Bronchial epithelial cell (primary cell): ENCODE data around the gene ZNF57. TPM values are rescaled to one million over a fixed set of nuclear protein-coding genes. Genes with fewer than 3 reads are reported as not detected.

Experiments used
- DNase-seq: peaks from one replicate; pipeline ENCODE4 v3.0.0-alpha.2; 2010; ENCODE audit warnings: low read depth
- FAIRE-seq: peaks from 2 replicates; lab custom pipeline; 2011; peaks lifted over from hg19 to GRCh38; lab: Jason Lieb, UNC
- H3K27me3 ChIP-seq: 2 replicates; pipeline ENCODE4 v1.5.1; 2011; ENCODE audit warnings: low read length; ENCODE audit not compliant: control insufficient read depth, insufficient read depth
- H3K36me3 ChIP-seq: 2 replicates; pipeline ENCODE4 v1.5.1; 2011; ENCODE audit warnings: low read length; ENCODE audit not compliant: control insufficient read depth, insufficient read depth
- H3K4me3 ChIP-seq: 2 replicates; pipeline ENCODE4 v1.5.1; 2011; ENCODE audit warnings: mild to moderate bottlenecking, low read depth, low read length, control low read depth
- CTCF ChIP-seq: IDR thresholded peaks from 2 replicates; pipeline ENCODE4 v1.5.1; 2011; ENCODE audit warnings: mild to moderate bottlenecking, moderate library complexity, low read length, control low read depth, inconsistent platforms; ENCODE audit not compliant: insufficient read depth, severe bottlenecking
- total RNA-seq: library from RNA; depleted of rRNA; stranded (reverse); fragments of >200 nt; gene quantifications from 2 replicates; pipeline ENCODE4 v1.2.1, GENCODE V29; 2014

Gene ZNF57
- total RNA-seq, 1 donor from 2014 or later = 11.1 TPM

DNA sequence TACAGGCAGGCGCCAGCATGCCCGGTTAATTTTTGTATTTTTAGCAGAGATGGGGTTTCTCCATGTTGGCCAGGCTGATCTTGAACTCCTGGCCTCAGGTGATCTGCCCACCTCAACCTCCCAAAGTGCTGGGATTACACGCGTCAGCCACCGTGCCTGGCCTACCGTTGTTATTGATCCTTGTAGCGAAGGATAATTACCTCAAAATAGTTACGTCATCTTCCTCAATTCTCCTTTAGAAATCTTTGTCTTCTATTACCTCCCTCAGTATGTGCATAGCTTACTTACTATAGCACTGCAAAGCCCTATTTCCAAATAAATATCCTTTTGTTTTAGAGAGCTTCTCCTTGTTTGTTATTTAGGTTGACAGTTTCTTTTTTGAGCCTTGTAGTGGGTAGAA lies 67.2 kb downstream of the ZNF57 start:
- no peaks in the 10 kb centered on the region for H3K27me3 ChIP-seq
- FAIRE-seq = no peak
- TF ChIP-seq CTCF = no peak
- H3K4me3 ChIP-seq = no peak overlapping the region
- no peaks in the 10 kb centered on the region for H3K36me3 ChIP-seq
- DNase-seq = no peak

Other genes with a start within 250 kb of the ZNF57 start
- under 0.01 TPM in 2 replicates for gene GNG7, start 198.2 kb upstream of the ZNF57 start, total RNA-seq
- under 0.01 TPM in 2 replicates for gene DIRAS1, start 179.6 kb upstream of the ZNF57 start, total RNA-seq
- 24.0 and 38.9 TPM in 2 replicates for gene SLC39A3, start 160.9 kb upstream of the ZNF57 start, total RNA-seq
- 19.7 and 26.5 TPM in 2 replicates for gene SGTA, start 117.7 kb upstream of the ZNF57 start, total RNA-seq
- 55.6 and 86.4 TPM in 2 replicates for gene THOP1, start 115.4 kb upstream of the ZNF57 start, total RNA-seq
- 3.2 and 3.9 TPM in 2 replicates for gene ZNF554, start 81.1 kb upstream of the ZNF57 start, total RNA-seq
- gene ZNF555, start 59.5 kb upstream of the ZNF57 start, total RNA-seq = 4.6 and 4.7 TPM in 2 replicates
- gene ZNF556, start 33.6 kb upstream of the ZNF57 start, total RNA-seq = 2.0 and 2.4 TPM in 2 replicates
- 7.9 and 9.2 TPM in 2 replicates for gene ZNF77, start 44.0 kb downstream of the ZNF57 start, total RNA-seq
- gene TLE6, start 76.6 kb downstream of the ZNF57 start, total RNA-seq = under 0.01 TPM in 1 of 2 replicates, not detected in the other
- 0.53 and 1.0 TPM in 2 replicates for gene TLE2, start 128.4 kb downstream of the ZNF57 start, total RNA-seq
- 144 and 200 TPM in 2 replicates for gene TLE5, start 161.6 kb downstream of the ZNF57 start, total RNA-seq
- gene GNA11, start 193.4 kb downstream of the ZNF57 start, total RNA-seq = 47.9 and 48.1 TPM in 2 replicates
- 85.0 and 106 TPM in 2 replicates for gene GNA15, start 235.1 kb downstream of the ZNF57 start, total RNA-seq